Muscle layer of colon (tissue), 2 donors: ENCODE measurements around the gene CCPG1.
A peak's percentile ranks its signal among the peaks of the same experiment; 100 is the strongest.
"Not testable (repeated sequence)": the region's sequence is repeated elsewhere in the genome, so short reads cannot be mapped to it uniquely, and the experiment has no call there.

Experiments
- H3K27ac ChIP-seq: one replicate; pipeline ENCODE4 v1.7.0; 2013; ENCODE audit warnings: low read depth, mild to moderate bottlenecking, low read length, moderate library complexity
- H3K27me3 ChIP-seq, 2 donors: one replicate each; pipeline ENCODE4 v1.7.0; 2013; ENCODE audit warnings: low read length in 2 of 2, mild to moderate bottlenecking in 2 of 2; ENCODE audit not compliant: insufficient read depth in 2 of 2, control insufficient read depth in 1 of 2
- H3K36me3 ChIP-seq: one replicate; pipeline ENCODE4 v1.7.0; 2013; ENCODE audit warnings: mild to moderate bottlenecking, low read length; ENCODE audit not compliant: insufficient read depth
- H3K4me1 ChIP-seq: one replicate; pipeline ENCODE4 v1.7.0; 2013; ENCODE audit warnings: mild to moderate bottlenecking, low read length; ENCODE audit not compliant: insufficient read depth
- H3K4me3 ChIP-seq, 2 donors: one replicate each; pipeline ENCODE4 v1.7.0; 2013; ENCODE audit warnings: low read length in 2 of 2, low read depth in 1 of 2, mild to moderate bottlenecking in 1 of 2, moderate library complexity in 1 of 2
- H3K9ac ChIP-seq: one replicate; pipeline ENCODE4 v1.7.0; 2013; ENCODE audit warnings: low read length
- H3K9me3 ChIP-seq: one replicate; pipeline ENCODE4 v1.7.0; 2013; ENCODE audit warnings: mild to moderate bottlenecking, low read length
- donor health status: abdominal sarcoma.
- donor health status: Adenocarcinoma of cecum.

CCPG1 gene

GRCh38 chr15:55408012-55408928 is at the start of gene CCPG1, which contains the start of gene PIERCE2:
Gene CCPG1, minus strand, starts transcription at chr15:55408359. Its CDS starts 18,935 bp downstream, at chr15:55389424.
Gene PIERCE2, plus strand, starts transcription at chr15:55408495. Its CDS starts 274 bp downstream, at chr15:55408769.
- H3K4me3 ChIP-seq, result peak within 1 kb of the TSS; percentile 71 to 96
- H3K9me3 ChIP-seq, result no peaks in the 10 kb centered on the region
- H3K27me3 ChIP-seq, result no peaks in the 10 kb centered on the region
- H3K4me1 ChIP-seq, result peaks cover 4% of the 10 kb centered on the region
- peak within 1 kb of the TSS; percentile 68 for H3K9ac ChIP-seq
- peak within 1 kb of the TSS; percentile 94 for H3K27ac ChIP-seq
- H3K36me3 ChIP-seq, result no peaks in the 10 kb centered on the region

GRCh38 chr15:55457401-55458022 is 49.4 kb upstream of the CCPG1 start:
- no peak overlapping the region for H3K9ac ChIP-seq
- no peaks in the 10 kb centered on the region for H3K4me1 ChIP-seq
- no peaks in the 10 kb centered on the region for H3K36me3 ChIP-seq
- no peaks in the 10 kb centered on the region for H3K9me3 ChIP-seq
- no peak overlapping the region for H3K4me3 ChIP-seq
- H3K27ac ChIP-seq, result no peak overlapping the region
- H3K27me3 ChIP-seq, result no peaks in the 10 kb centered on the region

- not testable (repeated sequence) for H3K4me1 ChIP-seq, H3K9ac ChIP-seq, H3K27ac ChIP-seq, H3K4me3 ChIP-seq, H3K27me3 ChIP-seq, H3K9me3 ChIP-seq, H3K36me3 ChIP-seq
Measured at GRCh38 chr15:55447030-55447394, 38.9 kb upstream of the CCPG1 start.

- not testable (repeated sequence) for H3K36me3 ChIP-seq, H3K9ac ChIP-seq, H3K9me3 ChIP-seq, H3K4me1 ChIP-seq, H3K4me3 ChIP-seq, H3K27ac ChIP-seq, H3K27me3 ChIP-seq
Measured at GRCh38 chr15:55446379-55447029, 38.3 kb upstream of the CCPG1 start.

- not testable (repeated sequence) for H3K36me3 ChIP-seq, H3K9me3 ChIP-seq, H3K27me3 ChIP-seq, H3K4me1 ChIP-seq, H3K9ac ChIP-seq, H3K27ac ChIP-seq, H3K4me3 ChIP-seq
Measured at GRCh38 chr15:55445936-55446335, 37.8 kb upstream of the CCPG1 start.

- not testable (repeated sequence) for H3K9ac ChIP-seq, H3K27me3 ChIP-seq, H3K9me3 ChIP-seq, H3K36me3 ChIP-seq, H3K4me1 ChIP-seq, H3K4me3 ChIP-seq, H3K27ac ChIP-seq
Measured at GRCh38 chr15:55443141-55443540, 35.0 kb upstream of the CCPG1 start.

GRCh38 chr15:55434989-55435825 is 27.0 kb upstream of the CCPG1 start:
- H3K27me3 ChIP-seq, result no peaks in the 10 kb centered on the region
- no peak overlapping the region for H3K9ac ChIP-seq
- H3K9me3 ChIP-seq, result no peaks in the 10 kb centered on the region
- H3K4me1 ChIP-seq, result no peaks in the 10 kb centered on the region
- no peak overlapping the region for H3K27ac ChIP-seq
- H3K4me3 ChIP-seq, result no peak overlapping the region
- no peaks in the 10 kb centered on the region for H3K36me3 ChIP-seq

- Histone ChIP-seq H3K4me1 (no peaks in the 10 kb centered on the region), H3K36me3 (no peaks in the 10 kb centered on the region), H3K4me3 (no peak overlapping the region), H3K27ac (no peak overlapping the region), H3K27me3 (no peaks in the 10 kb centered on the region), H3K9me3 (no peaks in the 10 kb centered on the region), H3K9ac (no peak overlapping the region)
Measured at GRCh38 chr15:55422089-55422488, 13.9 kb upstream of the CCPG1 start.

- no peak overlapping the region for H3K4me3 ChIP-seq
- no peaks in the 10 kb centered on the region for H3K27me3 ChIP-seq
- H3K27ac ChIP-seq, result no peak overlapping the region
- no peaks in the 10 kb centered on the region for H3K9me3 ChIP-seq
- no peak overlapping the region for H3K9ac ChIP-seq
- H3K36me3 ChIP-seq, result no peaks in the 10 kb centered on the region
- H3K4me1 ChIP-seq, result no peaks in the 10 kb centered on the region
Measured at GRCh38 chr15:55420171-55420866, 12.2 kb upstream of the CCPG1 start.

- H3K9ac ChIP-seq, H3K4me1 ChIP-seq, H3K27ac ChIP-seq, H3K9me3 ChIP-seq, H3K4me3 ChIP-seq, H3K27me3 ChIP-seq, H3K36me3 ChIP-seq: not testable (repeated sequence)
Measured at GRCh38 chr15:55417678-55418077, 9.5 kb upstream of the CCPG1 start.
